ENCODE data around the gene ADAM8. TPM values are rescaled to one million over a fixed set of nuclear protein-coding genes. Genes with fewer than 3 reads are reported as not detected.

Gene ADAM8
- total RNA-seq, 1 experiment from 2014 or later = 113 TPM

DNA sequence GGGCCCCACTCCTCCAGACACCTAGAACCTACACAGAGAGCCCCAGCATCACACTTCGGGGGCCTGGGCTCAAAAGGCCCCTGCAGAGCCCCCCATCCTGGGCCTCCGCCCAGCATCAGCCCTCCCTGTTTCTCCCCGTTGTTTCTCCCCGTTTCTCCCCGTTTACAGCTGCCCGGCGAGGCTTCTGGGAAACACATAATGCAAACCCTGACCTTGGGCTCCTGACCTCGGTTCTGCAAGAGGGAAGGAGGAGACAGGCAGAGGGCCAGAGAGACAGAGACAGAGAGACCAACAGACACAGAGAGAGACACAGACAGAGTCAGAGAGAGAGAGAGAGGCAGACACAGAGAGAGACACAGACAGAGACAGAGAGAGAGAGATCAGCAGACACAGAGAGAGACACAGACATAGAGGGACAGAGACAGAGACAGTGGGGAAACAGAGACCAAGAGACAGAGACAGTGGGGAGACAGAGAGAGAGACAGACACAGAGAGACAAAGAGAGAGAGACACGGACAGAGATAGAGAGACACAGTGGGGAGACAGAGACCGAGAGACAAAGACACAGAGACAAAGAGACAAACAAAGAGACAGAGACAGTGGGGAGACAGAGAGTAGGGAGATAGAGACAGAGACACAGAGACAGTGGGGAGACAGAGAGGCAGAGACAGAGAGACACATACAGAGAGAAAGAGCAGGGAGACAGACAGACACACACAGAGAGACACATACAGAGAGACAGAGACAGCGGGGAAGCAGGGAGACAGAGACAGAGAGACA lies 26.5 kb downstream of the ADAM8 start:
- no peak overlapping the region for H3K4me3 ChIP-seq (ENCODE audit: low read length)
- no peak overlapping the region for H3K9ac ChIP-seq (ENCODE audit: low read length)
- no peaks in the 10 kb centered on the region for H3F3A ChIP-seq (ENCODE audit: low read length, unreplicated experiment)
- POLR2A ChIA-PET (ENCODE audit: unreplicated experiment) = no interaction called here
- BruUV-seq (replicated peaks) = no TSS peak
- no peaks in the 10 kb centered on the region for H3K79me2 ChIP-seq (ENCODE audit: low read length)
- ATAC-seq (no peak), DNase-seq (no peak)
- H3K9me3 ChIP-seq (ENCODE audit: low read length) = no peaks in the 10 kb centered on the region
- H4K20me1 ChIP-seq (ENCODE audit: low read length) = no peaks in the 10 kb centered on the region
- no peaks in the 10 kb centered on the region for H3K4me1 ChIP-seq (ENCODE audit: insufficient read depth, low read length)
- H3K9me2 ChIP-seq (replicated peaks; ENCODE audit: low read length) = no peaks in the 10 kb centered on the region
- TF ChIP-seq EZH2 (IDR thresholded peaks at IDR 0.05; ENCODE audit: low read length, unreplicated experiment) (no peak), EZH2phosphoT487 (IDR thresholded peaks at IDR 0.05; ENCODE audit: borderline replicate concordance, low read length) (no peak)
- TF ChIP-seq, protein P1, sequence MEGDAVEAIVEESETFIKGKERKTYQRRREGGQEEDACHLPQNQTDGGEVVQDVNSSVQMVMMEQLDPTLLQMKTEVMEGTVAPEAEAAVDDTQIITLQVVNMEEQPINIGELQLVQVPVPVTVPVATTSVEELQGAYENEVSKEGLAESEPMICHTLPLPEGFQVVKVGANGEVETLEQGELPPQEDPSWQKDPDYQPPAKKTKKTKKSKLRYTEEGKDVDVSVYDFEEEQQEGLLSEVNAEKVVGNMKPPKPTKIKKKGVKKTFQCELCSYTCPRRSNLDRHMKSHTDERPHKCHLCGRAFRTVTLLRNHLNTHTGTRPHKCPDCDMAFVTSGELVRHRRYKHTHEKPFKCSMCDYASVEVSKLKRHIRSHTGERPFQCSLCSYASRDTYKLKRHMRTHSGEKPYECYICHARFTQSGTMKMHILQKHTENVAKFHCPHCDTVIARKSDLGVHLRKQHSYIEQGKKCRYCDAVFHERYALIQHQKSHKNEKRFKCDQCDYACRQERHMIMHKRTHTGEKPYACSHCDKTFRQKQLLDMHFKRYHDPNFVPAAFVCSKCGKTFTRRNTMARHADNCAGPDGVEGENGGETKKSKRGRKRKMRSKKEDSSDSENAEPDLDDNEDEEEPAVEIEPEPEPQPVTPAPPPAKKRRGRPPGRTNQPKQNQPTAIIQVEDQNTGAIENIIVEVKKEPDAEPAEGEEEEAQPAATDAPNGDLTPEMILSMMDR (conservative IDR thresholded peaks at IDR 0.05; ENCODE audit: low read depth, low read length) = no peak
- H3K36me3 ChIP-seq (ENCODE audit: low read depth, low read length) = no peaks in the 10 kb centered on the region
- H3K27me3 ChIP-seq (ENCODE audit: low read length) = no peaks in the 10 kb centered on the region
- no peak overlapping the region for H3K4me2 ChIP-seq (ENCODE audit: low read length)
- no peak overlapping the region for H3K27ac ChIP-seq (ENCODE audit: low read length)
- H2AFZ ChIP-seq (ENCODE audit: low read length) = no peak overlapping the region
- CTCF ChIA-PET = no interaction called here
- intact Hi-C loops (cut with micrococcal nuclease) = no loop called here

DNA sequence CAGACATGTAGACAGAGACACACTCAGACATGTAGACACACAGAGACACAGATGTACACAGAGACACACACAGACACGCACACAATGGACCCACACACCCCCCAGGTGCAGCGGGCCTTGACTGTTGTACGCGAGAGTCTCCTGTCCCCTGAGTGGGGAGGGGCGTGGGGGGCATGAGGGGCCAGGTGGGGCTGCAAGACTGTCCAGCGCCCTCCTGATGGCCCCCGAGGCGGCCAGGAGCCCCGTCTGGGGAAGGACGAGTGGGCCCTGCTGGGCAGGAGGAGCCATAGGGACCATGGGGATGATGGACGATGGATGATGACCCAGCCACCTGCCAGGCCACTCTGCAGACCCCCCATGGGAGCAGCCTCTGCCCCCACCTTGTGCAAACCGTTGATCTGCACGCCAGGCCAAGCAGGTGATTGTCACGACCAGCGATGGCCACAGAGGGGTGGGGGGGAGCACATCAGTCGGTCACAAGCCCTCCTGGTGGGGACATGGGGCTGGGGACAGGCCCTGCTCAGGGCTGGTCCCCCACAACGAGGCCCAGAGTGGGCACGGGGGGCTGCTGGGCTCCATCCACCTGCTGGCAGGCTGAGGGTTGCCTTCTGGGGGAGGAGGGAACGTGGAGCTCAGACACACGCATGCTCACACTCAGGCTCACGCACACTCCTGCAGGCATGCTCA lies 27.4 kb downstream of the ADAM8 start:
- no peak overlapping the region for H3K4me3 ChIP-seq (ENCODE audit: low read length)
- H3K27me3 ChIP-seq (ENCODE audit: low read length) = no peaks in the 10 kb centered on the region
- TF ChIP-seq, protein P1 (conservative IDR thresholded peaks at IDR 0.05; ENCODE audit: low read depth, low read length) = no peak
- TF ChIP-seq EZH2 (IDR thresholded peaks at IDR 0.05; ENCODE audit: low read length, unreplicated experiment) = no peak
- TF ChIP-seq EZH2phosphoT487 (IDR thresholded peaks at IDR 0.05; ENCODE audit: borderline replicate concordance, low read length) = no peak
- H2AFZ ChIP-seq (ENCODE audit: low read length) = no peak overlapping the region
- H3K27ac ChIP-seq (ENCODE audit: low read length) = no peak overlapping the region
- no peaks in the 10 kb centered on the region for H4K20me1 ChIP-seq (ENCODE audit: low read length)
- BruUV-seq (replicated peaks) = no TSS peak
- no peaks in the 10 kb centered on the region for H3K36me3 ChIP-seq (ENCODE audit: low read depth, low read length)
- H3F3A ChIP-seq (ENCODE audit: low read length, unreplicated experiment) = no peaks in the 10 kb centered on the region
- DNase-seq (no peak), ATAC-seq (no peak)
- H3K9me3 ChIP-seq (ENCODE audit: low read length) = no peaks in the 10 kb centered on the region
- POLR2A ChIA-PET (ENCODE audit: unreplicated experiment) = no interaction called here
- H3K9ac ChIP-seq (ENCODE audit: low read length) = no peak overlapping the region
- no peaks in the 10 kb centered on the region for H3K9me2 ChIP-seq (replicated peaks; ENCODE audit: low read length)
- no peak overlapping the region for H3K4me2 ChIP-seq (ENCODE audit: low read length)
- no peaks in the 10 kb centered on the region for H3K79me2 ChIP-seq (ENCODE audit: low read length)
- H3K4me1 ChIP-seq (ENCODE audit: insufficient read depth, low read length) = no peaks in the 10 kb centered on the region
- intact Hi-C loops (cut with micrococcal nuclease) = no loop called here
- CTCF ChIA-PET = no interaction called here

DNA sequence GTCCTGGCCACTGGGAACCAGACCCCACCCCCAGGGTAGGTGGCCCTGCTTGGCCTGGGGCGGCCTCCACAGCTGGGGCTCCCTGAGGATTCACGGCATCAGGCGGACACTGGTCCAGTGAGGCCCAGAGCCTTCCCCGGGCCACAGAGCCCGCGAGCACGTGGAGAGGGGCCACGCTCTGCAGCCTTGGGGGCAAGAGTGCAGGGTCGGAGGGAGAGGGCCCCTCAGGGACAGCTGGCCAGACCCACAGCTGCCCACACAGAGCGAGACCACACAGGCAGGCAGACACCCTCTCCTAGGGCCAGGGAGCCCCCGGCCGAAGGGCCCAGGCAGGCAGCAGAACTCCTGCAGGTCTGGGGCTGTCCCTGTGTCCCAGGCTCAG lies 28.3 kb downstream of the ADAM8 start:
- no peaks in the 10 kb centered on the region for H3K9me2 ChIP-seq (replicated peaks; ENCODE audit: low read length)
- ATAC-seq = no peak
- no peak overlapping the region for H3K4me2 ChIP-seq (ENCODE audit: low read length)
- DNase-seq = no peak
- no peaks in the 10 kb centered on the region for H3F3A ChIP-seq (ENCODE audit: low read length, unreplicated experiment)
- no peak overlapping the region for H2AFZ ChIP-seq (ENCODE audit: low read length)
- POLR2A ChIA-PET (ENCODE audit: unreplicated experiment) = no interaction called here
- H4K20me1 ChIP-seq (ENCODE audit: low read length) = no peaks in the 10 kb centered on the region
- no peak overlapping the region for H3K27ac ChIP-seq (ENCODE audit: low read length)
- H3K4me3 ChIP-seq (ENCODE audit: low read length) = no peak overlapping the region
- H3K9ac ChIP-seq (ENCODE audit: low read length) = no peak overlapping the region
- no peaks in the 10 kb centered on the region for H3K27me3 ChIP-seq (ENCODE audit: low read length)
- H3K36me3 ChIP-seq (ENCODE audit: low read depth, low read length) = no peaks in the 10 kb centered on the region
- TF ChIP-seq EZH2phosphoT487 (IDR thresholded peaks at IDR 0.05; ENCODE audit: borderline replicate concordance, low read length) = no peak
- no peak for TF ChIP-seq EZH2 (IDR thresholded peaks at IDR 0.05; ENCODE audit: low read length, unreplicated experiment)
- TF ChIP-seq, protein P1 (conservative IDR thresholded peaks at IDR 0.05; ENCODE audit: low read depth, low read length) = no peak
- intact Hi-C loops (cut with micrococcal nuclease) = no loop called here
- H3K9me3 ChIP-seq (ENCODE audit: low read length) = no peaks in the 10 kb centered on the region
- CTCF ChIA-PET = no interaction called here
- H3K4me1 ChIP-seq (ENCODE audit: insufficient read depth, low read length) = no peaks in the 10 kb centered on the region
- no TSS peak for BruUV-seq (replicated peaks)
- no peaks in the 10 kb centered on the region for H3K79me2 ChIP-seq (ENCODE audit: low read length)

Measured in PC-3 (cell line).